ENCODE data around the gene IPO11.

IPO11 gene

GRCh38 chr5:62590387-62590786 lies 177.8 kb downstream of the IPO11 start:
- Histone ChIP-seq H3K4me3 (IDR thresholded peaks at IDR 0.05; ENCODE audit: insufficient read depth, low read depth, low read length) (no peak overlapping the region), H3K36me3 (ENCODE audit: insufficient read depth) (0 out of 2 replicates have a peak, but pooled peaks cover 6% of the 10 kb centered on the region), H3K4me1 (ENCODE audit: low read depth, poor library complexity, severe bottlenecking) (peaks cover 34% of the 10 kb centered on the region), H3K4me2 (no peak overlapping the region), H2AFZ (ENCODE audit: low read depth) (no peak overlapping the region), H4K20me1 (ENCODE audit: insufficient read depth) (no peaks in the 10 kb centered on the region), H3K27me3 (ENCODE audit: insufficient read depth, low read depth) (no peaks in the 10 kb centered on the region), H3K9ac (no peak overlapping the region), H3K79me2 (ENCODE audit: insufficient read depth, low read depth) (no peaks in the 10 kb centered on the region), H3K27ac (no peak overlapping the region)
- TF ChIP-seq, protein P1, sequence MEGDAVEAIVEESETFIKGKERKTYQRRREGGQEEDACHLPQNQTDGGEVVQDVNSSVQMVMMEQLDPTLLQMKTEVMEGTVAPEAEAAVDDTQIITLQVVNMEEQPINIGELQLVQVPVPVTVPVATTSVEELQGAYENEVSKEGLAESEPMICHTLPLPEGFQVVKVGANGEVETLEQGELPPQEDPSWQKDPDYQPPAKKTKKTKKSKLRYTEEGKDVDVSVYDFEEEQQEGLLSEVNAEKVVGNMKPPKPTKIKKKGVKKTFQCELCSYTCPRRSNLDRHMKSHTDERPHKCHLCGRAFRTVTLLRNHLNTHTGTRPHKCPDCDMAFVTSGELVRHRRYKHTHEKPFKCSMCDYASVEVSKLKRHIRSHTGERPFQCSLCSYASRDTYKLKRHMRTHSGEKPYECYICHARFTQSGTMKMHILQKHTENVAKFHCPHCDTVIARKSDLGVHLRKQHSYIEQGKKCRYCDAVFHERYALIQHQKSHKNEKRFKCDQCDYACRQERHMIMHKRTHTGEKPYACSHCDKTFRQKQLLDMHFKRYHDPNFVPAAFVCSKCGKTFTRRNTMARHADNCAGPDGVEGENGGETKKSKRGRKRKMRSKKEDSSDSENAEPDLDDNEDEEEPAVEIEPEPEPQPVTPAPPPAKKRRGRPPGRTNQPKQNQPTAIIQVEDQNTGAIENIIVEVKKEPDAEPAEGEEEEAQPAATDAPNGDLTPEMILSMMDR (conservative IDR thresholded peaks at IDR 0.05; ENCODE audit: low read depth, low read length), result no peak

- peaks cover 14% of the 10 kb centered on the region for H3K4me1 ChIP-seq (ENCODE audit: low read depth, poor library complexity, severe bottlenecking)
- H3K4me2 ChIP-seq, result no peak overlapping the region
- H3K4me3 ChIP-seq (IDR thresholded peaks at IDR 0.05; ENCODE audit: insufficient read depth, low read depth, low read length), result no peak overlapping the region
- H3K79me2 ChIP-seq (ENCODE audit: insufficient read depth, low read depth), result no peaks in the 10 kb centered on the region
- no peak overlapping the region for H2AFZ ChIP-seq (ENCODE audit: low read depth)
- no peaks in the 10 kb centered on the region for H4K20me1 ChIP-seq (ENCODE audit: insufficient read depth)
- H3K27me3 ChIP-seq (ENCODE audit: insufficient read depth, low read depth), result no peaks in the 10 kb centered on the region
- TF ChIP-seq, protein P1 (conservative IDR thresholded peaks at IDR 0.05; ENCODE audit: low read depth, low read length), result no peak
- 0 out of 2 replicates have a peak, but pooled peaks cover 6% of the 10 kb centered on the region for H3K36me3 ChIP-seq (ENCODE audit: insufficient read depth)
- H3K27ac ChIP-seq, result no peak overlapping the region
- no peak overlapping the region for H3K9ac ChIP-seq
Observed at GRCh38 chr5:62592558-62592957, 180.0 kb downstream of the IPO11 start.

- Histone ChIP-seq H3K9ac (no peak overlapping the region), H3K4me3 (IDR thresholded peaks at IDR 0.05; ENCODE audit: insufficient read depth, low read depth, low read length) (no peak overlapping the region), H3K27me3 (ENCODE audit: insufficient read depth, low read depth) (no peaks in the 10 kb centered on the region), H3K36me3 (ENCODE audit: insufficient read depth) (0 out of 2 replicates have a peak, but pooled peaks cover 6% of the 10 kb centered on the region), H3K4me2 (no peak overlapping the region), H2AFZ (ENCODE audit: low read depth) (no peak overlapping the region), H3K4me1 (ENCODE audit: low read depth, poor library complexity, severe bottlenecking) (peaks cover 6% of the 10 kb centered on the region), H3K27ac (no peak overlapping the region), H4K20me1 (ENCODE audit: insufficient read depth) (no peaks in the 10 kb centered on the region), H3K79me2 (ENCODE audit: insufficient read depth, low read depth) (no peaks in the 10 kb centered on the region)
- TF ChIP-seq, protein P1 (conservative IDR thresholded peaks at IDR 0.05; ENCODE audit: low read depth, low read length), result no peak
Observed at GRCh38 chr5:62593331-62593730, 180.8 kb downstream of the IPO11 start.

DNA sequence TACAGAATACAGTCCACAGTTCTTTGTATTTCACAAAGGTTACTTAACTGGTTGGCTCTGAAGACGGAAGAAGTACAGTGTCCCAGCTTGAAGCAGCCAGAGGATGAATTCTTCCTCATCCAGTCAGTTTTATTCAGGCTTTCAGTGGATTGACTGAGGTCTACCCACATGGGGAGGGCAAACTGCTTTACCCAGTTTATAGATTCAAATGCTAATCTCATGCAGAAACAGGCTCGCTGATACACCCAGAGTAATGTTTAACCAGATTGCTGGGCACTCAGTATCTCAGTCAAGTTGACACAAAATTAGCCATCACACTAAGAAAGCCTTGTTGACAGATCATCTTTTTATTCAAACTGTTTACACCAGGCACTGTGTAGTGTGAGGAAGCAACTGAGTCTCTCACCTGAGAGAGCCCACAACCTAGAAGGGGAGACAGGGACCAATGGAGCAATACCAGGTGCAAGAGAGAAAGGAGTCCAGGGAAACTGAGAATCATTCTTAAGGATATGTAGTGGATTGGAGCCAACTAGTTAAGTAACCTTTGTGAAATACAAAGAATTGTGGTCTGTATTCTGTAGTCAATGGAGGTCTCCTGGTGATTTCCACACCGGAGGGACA lies 181.9 kb downstream of the IPO11 start:
- H3K4me1 ChIP-seq (ENCODE audit: low read depth, poor library complexity, severe bottlenecking), result peaks cover 3% of the 10 kb centered on the region
- H3K27me3 ChIP-seq (ENCODE audit: insufficient read depth, low read depth), result no peaks in the 10 kb centered on the region
- H2AFZ ChIP-seq (ENCODE audit: low read depth), result no peak overlapping the region
- no peak overlapping the region for H3K4me3 ChIP-seq (IDR thresholded peaks at IDR 0.05; ENCODE audit: insufficient read depth, low read depth, low read length)
- no peak overlapping the region for H3K4me2 ChIP-seq
- no peaks in the 10 kb centered on the region for H4K20me1 ChIP-seq (ENCODE audit: insufficient read depth)
- 0 out of 2 replicates have a peak, but pooled peaks cover 6% of the 10 kb centered on the region for H3K36me3 ChIP-seq (ENCODE audit: insufficient read depth)
- H3K27ac ChIP-seq, result no peak overlapping the region
- TF ChIP-seq, protein P1 (conservative IDR thresholded peaks at IDR 0.05; ENCODE audit: low read depth, low read length), result no peak
- no peak overlapping the region for H3K9ac ChIP-seq
- H3K79me2 ChIP-seq (ENCODE audit: insufficient read depth, low read depth), result no peaks in the 10 kb centered on the region
